HepG2 (cell line): ENCODE data around the gene NEU1. TPM values are rescaled to one million over a fixed set of nuclear protein-coding genes. Genes with fewer than 3 reads are reported as not detected.

Source experiments
- CBX2 ChIP-seq, 2 experiments: fragments of 200-600 bp in 1 of 2; sonication (generic); formaldehyde crosslinking in 1 of 2; IDR thresholded peaks; 2 replicates each; pipeline versions ENCODE4 v1.7.0 to v1.8.1; 2018 to 2022; ENCODE audit warnings: low read depth in 2 of 2, low read length in 1 of 2, mild to moderate bottlenecking in 1 of 2, missing genetic modification reagents in 1 of 2
- CENPX ChIP-seq: sonication (generic); formaldehyde crosslinking; IDR thresholded peaks from 2 replicates; pipeline ENCODE4 v1.9.0; 2021; ENCODE audit warnings: mild to moderate bottlenecking, missing genetic modification reagents, moderate library complexity
- CHD4 ChIP-seq: fragments of 200-600 bp; sonication (generic); IDR thresholded peaks from 2 replicates; pipeline ENCODE4 v1.7.0; 2017; ENCODE audit warnings: mild to moderate bottlenecking, low read length, borderline replicate concordance
- DMAP1 ChIP-seq: IDR thresholded peaks from 2 replicates; pipeline ENCODE4 v1.6.1; 2016
- FOSL2 ChIP-seq: sonication (generic); formaldehyde crosslinking; IDR thresholded peaks from 2 replicates; pipeline ENCODE4 v1.4.0; 2020; ENCODE audit warnings: missing genetic modification reagents
- HNRNPK ChIP-seq: fragments of 200-400 bp; formaldehyde crosslinking; IDR thresholded peaks from 2 replicates; pipeline ENCODE4 v1.6.1; 2018; ENCODE audit warnings: low read length, low read depth, moderate library complexity, mild to moderate bottlenecking; ENCODE audit not compliant: poor library complexity, severe bottlenecking
- NFYC ChIP-seq: IDR thresholded peaks from 2 replicates; pipeline ENCODE4 v1.6.1; 2016; ENCODE audit warnings: missing genetic modification reagents, missing compliant biosample characterization
- PLRG1 ChIP-seq: fragments of 450-650 bp; conservative IDR thresholded peaks from 2 replicates; pipeline ENCODE4 v1.6.1; 2016
- REL ChIP-seq: sonication (generic); formaldehyde crosslinking; conservative IDR thresholded peaks from 2 replicates; pipeline ENCODE4 v1.8.0; 2022; ENCODE audit warnings: mild to moderate bottlenecking, missing genetic modification reagents, moderate library complexity
- RFXANK ChIP-seq: IDR thresholded peaks from 2 replicates; pipeline ENCODE4 v1.6.1; 2016
- SAFB2 ChIP-seq: sonication (generic); formaldehyde crosslinking; IDR thresholded peaks from 2 replicates; pipeline ENCODE4 v1.5.1; 2020; ENCODE audit warnings: missing genetic modification reagents, low read depth, mild to moderate bottlenecking, borderline replicate concordance
- SALL2 ChIP-seq: sonication (generic); formaldehyde crosslinking; IDR thresholded peaks from 2 replicates; pipeline ENCODE4 v1.8.1; 2023; ENCODE audit warnings: mild to moderate bottlenecking, missing genetic modification reagents, inconsistent platforms
- ZFP90 ChIP-seq: sonication (generic); formaldehyde crosslinking; IDR thresholded peaks from 2 replicates; pipeline ENCODE4 v1.8.0; 2022; ENCODE audit warnings: missing genetic modification reagents, mild to moderate bottlenecking, inconsistent platforms, borderline replicate concordance
- ZNF12 ChIP-seq: sonication (generic); formaldehyde crosslinking; IDR thresholded peaks from 2 replicates; pipeline ENCODE4 v1.5.0; 2020; ENCODE audit warnings: missing genetic modification reagents
- ZNF160 ChIP-seq: sonication (generic); formaldehyde crosslinking; IDR thresholded peaks from 2 replicates; pipeline ENCODE4 v1.8.0; 2022; ENCODE audit warnings: mild to moderate bottlenecking, inconsistent platforms, missing genetic modification reagents
- ZNF253 ChIP-seq: sonication (generic); formaldehyde crosslinking; IDR thresholded peaks from 2 replicates; pipeline ENCODE4 v1.8.0; 2022; ENCODE audit warnings: mild to moderate bottlenecking, missing genetic modification reagents, borderline replicate concordance
- ZNF749 ChIP-seq: sonication (generic); formaldehyde crosslinking; IDR thresholded peaks from 2 replicates; pipeline ENCODE4 v1.8.0; 2022; ENCODE audit warnings: mild to moderate bottlenecking, missing genetic modification reagents, moderate library complexity, borderline replicate concordance
- ZNF75D ChIP-seq: sonication (generic); formaldehyde crosslinking; IDR thresholded peaks from 2 replicates; pipeline ENCODE4 v1.8.1; 2023; ENCODE audit warnings: missing genetic modification reagents, mild to moderate bottlenecking, borderline replicate concordance
- ZNF780A ChIP-seq: sonication (generic); formaldehyde crosslinking; IDR thresholded peaks from 2 replicates; pipeline ENCODE4 v1.8.0; 2022; ENCODE audit warnings: mild to moderate bottlenecking, missing genetic modification reagents, moderate library complexity
- ZNF781 ChIP-seq: sonication (generic); formaldehyde crosslinking; IDR thresholded peaks from 2 replicates; pipeline ENCODE4 v1.5.1; 2020; ENCODE audit warnings: borderline replicate concordance, mild to moderate bottlenecking, missing genetic modification reagents; ENCODE audit errors: not compliant biosample characterization
- polyA plus RNA-seq, 8 experiments: library from polyadenylated mRNA; depleted of rRNA in 3 of 8; stranded (reverse) in 7 of 8; unstranded in 1 of 8; fragments of >200 nt; fragmentation: Illumina TruSeq in 4 of 8; extraction: Trizol in 4 of 8; gene quantifications; 2 replicates each; pipeline versions ENCODE4 v1.2.1 to v1.2.3, GENCODE V29; 2011 to 2016; ENCODE audit warnings: low read depth in 4 of 8, missing spikeins in 1 of 8, mixed read lengths in 1 of 8; ENCODE audit not compliant: insufficient read depth in 1 of 8
- total RNA-seq, 5 experiments: library from RNA; depleted of rRNA; stranded (reverse); fragments of >200 nt; fragmentation: Illumina TruSeq; extraction: Trizol; gene quantifications; 2 replicates each; pipeline ENCODE4 v1.2.3, GENCODE V29; 2016; ENCODE audit warnings: low read depth in 1 of 5
- TF ChIP-seq, protein P1 (sequence below): sonication (generic); formaldehyde crosslinking; IDR thresholded peaks from 2 replicates; pipeline ENCODE4 v1.4.0; 2020; ENCODE audit warnings: mild to moderate bottlenecking, missing genetic modification reagents
- TF ChIP-seq, protein P2 (sequence below): sonication (generic); formaldehyde crosslinking; IDR thresholded peaks from 2 replicates; pipeline ENCODE4 v1.5.1; 2020; ENCODE audit warnings: mild to moderate bottlenecking, missing genetic modification reagents, moderate library complexity
- TF ChIP-seq, protein P3 (sequence below): sonication (generic); formaldehyde crosslinking; IDR thresholded peaks from 2 replicates; pipeline ENCODE4 v1.5.1; 2020; ENCODE audit warnings: missing genetic modification reagents, mild to moderate bottlenecking, borderline replicate concordance

NEU1 gene
- total and polyA plus RNA-seq, 2 of the 13 experiments (the other 11 are each of a cell fraction or from before 2014, with no cell fraction given), result 215 to 297 TPM

DNA sequence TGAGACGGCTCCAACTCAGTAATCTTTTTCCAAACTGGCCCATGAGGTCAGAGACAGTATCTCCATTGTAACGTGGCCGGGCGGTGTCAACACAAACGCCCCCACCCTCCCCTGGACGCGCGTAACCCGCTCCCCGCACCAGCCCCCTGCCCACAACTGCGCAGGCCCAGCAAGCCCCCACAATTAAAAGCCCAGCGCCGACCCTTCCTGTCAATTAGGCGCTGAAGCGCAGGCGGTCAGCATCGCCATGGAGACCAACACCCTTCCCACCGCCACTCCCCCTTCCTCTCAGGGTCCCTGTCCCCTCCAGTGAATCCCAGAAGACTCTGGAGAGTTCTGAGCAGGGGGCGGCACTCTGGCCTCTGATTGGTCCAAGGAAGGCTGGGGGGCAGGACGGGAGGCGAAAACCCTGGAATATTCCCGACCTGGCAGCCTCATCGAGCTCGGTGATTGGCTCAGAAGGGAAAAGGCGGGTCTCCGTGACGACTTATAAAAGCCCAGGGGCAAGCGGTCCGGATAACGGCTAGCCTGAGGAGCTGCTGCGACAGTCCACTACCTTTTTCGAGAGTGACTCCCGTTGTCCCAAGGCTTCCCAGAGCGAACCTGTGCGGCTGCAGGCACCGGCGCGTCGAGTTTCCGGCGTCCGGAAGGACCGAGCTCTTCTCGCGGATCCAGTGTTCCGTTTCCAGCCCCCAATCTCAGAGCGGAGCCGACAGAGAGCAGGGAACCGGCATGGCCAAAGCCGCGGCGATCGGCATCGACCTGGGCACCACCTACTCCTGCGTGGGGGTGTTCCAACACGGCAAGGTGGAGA is 47.4 kb downstream of the NEU1 start, which contains the start of the genes HSPA1A and HSPA1L (continued):
- TF ChIP-seq, protein P1, sequence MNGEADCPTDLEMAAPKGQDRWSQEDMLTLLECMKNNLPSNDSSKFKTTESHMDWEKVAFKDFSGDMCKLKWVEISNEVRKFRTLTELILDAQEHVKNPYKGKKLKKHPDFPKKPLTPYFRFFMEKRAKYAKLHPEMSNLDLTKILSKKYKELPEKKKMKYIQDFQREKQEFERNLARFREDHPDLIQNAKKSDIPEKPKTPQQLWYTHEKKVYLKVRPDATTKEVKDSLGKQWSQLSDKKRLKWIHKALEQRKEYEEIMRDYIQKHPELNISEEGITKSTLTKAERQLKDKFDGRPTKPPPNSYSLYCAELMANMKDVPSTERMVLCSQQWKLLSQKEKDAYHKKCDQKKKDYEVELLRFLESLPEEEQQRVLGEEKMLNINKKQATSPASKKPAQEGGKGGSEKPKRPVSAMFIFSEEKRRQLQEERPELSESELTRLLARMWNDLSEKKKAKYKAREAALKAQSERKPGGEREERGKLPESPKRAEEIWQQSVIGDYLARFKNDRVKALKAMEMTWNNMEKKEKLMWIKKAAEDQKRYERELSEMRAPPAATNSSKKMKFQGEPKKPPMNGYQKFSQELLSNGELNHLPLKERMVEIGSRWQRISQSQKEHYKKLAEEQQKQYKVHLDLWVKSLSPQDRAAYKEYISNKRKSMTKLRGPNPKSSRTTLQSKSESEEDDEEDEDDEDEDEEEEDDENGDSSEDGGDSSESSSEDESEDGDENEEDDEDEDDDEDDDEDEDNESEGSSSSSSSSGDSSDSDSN (CRISPR knock-in tag), result peak; percentile 70; the same call in 1 of the 2 replicates
- TF ChIP-seq, protein P2, sequence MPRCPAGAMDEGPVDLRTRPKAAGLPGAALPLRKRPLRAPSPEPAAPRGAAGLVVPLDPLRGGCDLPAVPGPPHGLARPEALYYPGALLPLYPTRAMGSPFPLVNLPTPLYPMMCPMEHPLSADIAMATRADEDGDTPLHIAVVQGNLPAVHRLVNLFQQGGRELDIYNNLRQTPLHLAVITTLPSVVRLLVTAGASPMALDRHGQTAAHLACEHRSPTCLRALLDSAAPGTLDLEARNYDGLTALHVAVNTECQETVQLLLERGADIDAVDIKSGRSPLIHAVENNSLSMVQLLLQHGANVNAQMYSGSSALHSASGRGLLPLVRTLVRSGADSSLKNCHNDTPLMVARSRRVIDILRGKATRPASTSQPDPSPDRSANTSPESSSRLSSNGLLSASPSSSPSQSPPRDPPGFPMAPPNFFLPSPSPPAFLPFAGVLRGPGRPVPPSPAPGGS, result 0 out of 2 replicates have a peak, but pooled peaks have one; percentile 47
- TF ChIP-seq ZFP90 (CRISPR knock-in tag) (no peak), ZNF160 (no peak; the same call in 1 of the 2 replicates), ZNF781 (CRISPR knock-in tag) (no peak), SALL2 (CRISPR knock-in tag) (peak; percentile 59), REL (CRISPR knock-in tag) (peak; percentile 76; the same call in 1 of the 2 replicates), ZNF749 (CRISPR knock-in tag) (peak; percentile 19; the same call in 1 of the 2 replicates), PLRG1 (no peak), ZNF780A (CRISPR knock-in tag) (no peak), CHD4 (no peak), ZNF75D (no peak), ZNF253 (CRISPR knock-in tag) (peak; percentile 65; the same call in 1 of the 2 replicates), FOSL2 (CRISPR knock-in tag) (0 out of 2 replicates have a peak, but pooled peaks have one; percentile 19), RFXANK (CRISPR knock-in tag) (no peak), NFYC (CRISPR knock-in tag) (peak; percentile 81; the same call in 1 of the 2 replicates), CENPX (CRISPR knock-in tag) (no peak), DMAP1 (peak; percentile 1; the same call in 1 of the 2 replicates), HNRNPK (no peak), SAFB2 (no peak), ZNF12 (CRISPR knock-in tag) (peak; percentile 34; the same call in 1 of the 2 replicates), CBX2 (IDR thresholded peaks at IDR 0.05; ENCODE audit: low read depth, low read length) (no peak), CBX2 (CRISPR knock-in tag; IDR thresholded peaks at IDR 0.05; ENCODE audit: low read depth) (no peak)
- TF ChIP-seq, protein P3, sequence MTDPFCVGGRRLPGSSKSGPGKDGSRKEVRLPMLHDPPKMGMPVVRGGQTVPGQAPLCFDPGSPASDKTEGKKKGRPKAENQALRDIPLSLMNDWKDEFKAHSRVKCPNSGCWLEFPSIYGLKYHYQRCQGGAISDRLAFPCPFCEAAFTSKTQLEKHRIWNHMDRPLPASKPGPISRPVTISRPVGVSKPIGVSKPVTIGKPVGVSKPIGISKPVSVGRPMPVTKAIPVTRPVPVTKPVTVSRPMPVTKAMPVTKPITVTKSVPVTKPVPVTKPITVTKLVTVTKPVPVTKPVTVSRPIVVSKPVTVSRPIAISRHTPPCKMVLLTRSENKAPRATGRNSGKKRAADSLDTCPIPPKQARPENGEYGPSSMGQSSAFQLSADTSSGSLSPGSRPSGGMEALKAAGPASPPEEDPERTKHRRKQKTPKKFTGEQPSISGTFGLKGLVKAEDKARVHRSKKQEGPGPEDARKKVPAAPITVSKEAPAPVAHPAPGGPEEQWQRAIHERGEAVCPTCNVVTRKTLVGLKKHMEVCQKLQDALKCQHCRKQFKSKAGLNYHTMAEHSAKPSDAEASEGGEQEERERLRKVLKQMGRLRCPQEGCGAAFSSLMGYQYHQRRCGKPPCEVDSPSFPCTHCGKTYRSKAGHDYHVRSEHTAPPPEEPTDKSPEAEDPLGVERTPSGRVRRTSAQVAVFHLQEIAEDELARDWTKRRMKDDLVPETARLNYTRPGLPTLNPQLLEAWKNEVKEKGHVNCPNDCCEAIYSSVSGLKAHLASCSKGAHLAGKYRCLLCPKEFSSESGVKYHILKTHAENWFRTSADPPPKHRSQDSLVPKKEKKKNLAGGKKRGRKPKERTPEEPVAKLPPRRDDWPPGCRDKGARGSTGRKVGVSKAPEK (CRISPR knock-in tag), result no peak
